NCI-H446 (cell line): ENCODE data around the gene IL4I1.

ENCODE experiments used
- DNase-seq, 2 experiments: peaks; one replicate each; lab custom pipeline; 2025; lab: John Stamatoyannopoulos, UW

Gene IL4I1

GRCh38 chr19:49895566-49896297 lies 955 bp downstream of the IL4I1 start:
- DNase-seq: no peak

- no peak for DNase-seq
Measured at GRCh38 chr19:49894879-49895565, 1.7 kb downstream of the IL4I1 start.

GRCh38 chr19:49894011-49894664 lies 2.5 kb downstream of the IL4I1 start:
- no peak for DNase-seq

DNA sequence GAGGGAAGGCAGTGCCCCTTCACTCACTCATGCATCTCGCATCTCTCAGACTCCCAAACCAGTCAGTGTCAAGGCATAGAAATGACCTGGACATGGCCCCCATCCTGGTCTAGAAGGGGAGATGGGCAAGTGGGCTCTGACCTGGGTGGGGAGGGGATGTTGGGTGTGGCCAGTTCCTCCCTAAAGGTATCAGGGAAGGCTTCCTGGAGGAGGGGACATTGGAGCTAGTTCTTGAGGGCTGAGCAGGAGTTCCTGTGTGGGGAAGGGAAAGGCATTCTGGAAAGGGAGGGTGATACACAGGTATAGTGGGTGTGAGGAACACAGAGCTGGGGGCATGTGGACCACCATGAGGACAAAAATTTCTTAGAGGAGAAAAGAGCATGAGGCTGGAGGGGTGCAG lies 4.0 kb downstream of the IL4I1 start:
- no peak for DNase-seq

DNA sequence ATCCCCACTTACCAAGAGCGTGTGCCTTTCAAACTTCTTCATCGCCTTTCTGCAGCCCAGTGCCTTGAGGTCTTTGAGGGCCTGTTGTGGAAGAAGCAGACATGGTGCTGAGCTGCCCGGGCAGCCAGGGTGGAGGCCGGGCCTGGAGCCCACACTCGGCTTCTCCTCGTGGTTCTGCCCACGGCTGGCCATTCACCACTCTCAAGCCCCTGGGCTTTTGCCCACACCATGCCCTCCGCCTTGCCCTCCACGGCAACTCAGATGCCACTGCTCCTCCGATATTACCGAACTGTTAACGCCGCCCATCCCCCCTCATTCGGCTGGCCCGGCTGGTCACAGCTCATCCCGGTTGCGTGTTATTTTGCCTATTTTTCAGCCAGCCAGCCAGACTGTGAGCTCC lies 5.3 kb downstream of the IL4I1 start:
- no peak for DNase-seq

- DNase-seq: no peak
Measured at GRCh38 chr19:49890349-49891311, 6.1 kb downstream of the IL4I1 start.

GRCh38 chr19:49889687-49890348 lies 6.9 kb downstream of the IL4I1 start:
- no peak for DNase-seq

DNA sequence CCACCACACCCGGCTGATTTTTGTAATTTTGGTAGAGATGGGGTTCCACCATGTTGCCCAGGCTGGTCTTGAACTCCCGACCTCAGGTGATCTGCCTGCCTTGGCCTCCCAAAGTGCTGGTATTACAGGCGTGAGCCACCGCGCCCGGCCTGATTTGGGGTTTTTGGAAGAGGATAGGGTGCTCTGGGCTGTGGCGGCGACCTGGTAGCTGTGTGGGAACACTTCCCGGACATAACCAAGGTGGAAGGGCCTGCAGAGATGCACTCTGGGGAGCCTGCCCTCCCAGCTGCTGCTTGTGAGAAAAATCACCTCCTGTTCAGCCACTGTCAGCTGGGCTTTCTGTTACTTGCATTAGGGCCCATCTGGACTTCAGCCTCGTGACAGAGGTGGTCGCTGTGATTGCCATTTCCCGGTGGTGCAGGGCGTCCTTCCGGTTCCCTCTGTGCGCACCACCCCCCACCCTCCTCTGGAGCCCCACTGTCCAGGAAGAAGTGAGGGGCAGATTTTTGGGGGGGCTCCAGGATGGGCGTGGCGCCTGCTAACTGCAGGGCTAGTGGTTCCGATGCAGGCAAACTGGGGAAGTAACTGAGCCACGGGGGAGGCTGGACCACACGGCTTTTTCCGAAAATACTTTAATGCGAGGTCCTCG lies 7.5 kb downstream of the IL4I1 start:
- DNase-seq: no peak

GRCh38 chr19:49888510-49888824 lies 8.2 kb downstream of the IL4I1 start:
- no peak for DNase-seq

- no peak for DNase-seq
Measured at GRCh38 chr19:49887665-49888509, 8.8 kb downstream of the IL4I1 start.

GRCh38 chr19:49887037-49887664 lies 9.5 kb downstream of the IL4I1 start:
- DNase-seq: no peak

GRCh38 chr19:49884760-49885159 lies 11.9 kb downstream of the IL4I1 start:
- no peak for DNase-seq

GRCh38 chr19:49884109-49884508 lies 12.6 kb downstream of the IL4I1 start:
- DNase-seq: no peak

- DNase-seq: no peak
Measured at GRCh38 chr19:49883094-49883493, 13.6 kb downstream of the IL4I1 start.

- no peak for DNase-seq
Measured at GRCh38 chr19:49882643-49883042, 14.0 kb downstream of the IL4I1 start.

DNA sequence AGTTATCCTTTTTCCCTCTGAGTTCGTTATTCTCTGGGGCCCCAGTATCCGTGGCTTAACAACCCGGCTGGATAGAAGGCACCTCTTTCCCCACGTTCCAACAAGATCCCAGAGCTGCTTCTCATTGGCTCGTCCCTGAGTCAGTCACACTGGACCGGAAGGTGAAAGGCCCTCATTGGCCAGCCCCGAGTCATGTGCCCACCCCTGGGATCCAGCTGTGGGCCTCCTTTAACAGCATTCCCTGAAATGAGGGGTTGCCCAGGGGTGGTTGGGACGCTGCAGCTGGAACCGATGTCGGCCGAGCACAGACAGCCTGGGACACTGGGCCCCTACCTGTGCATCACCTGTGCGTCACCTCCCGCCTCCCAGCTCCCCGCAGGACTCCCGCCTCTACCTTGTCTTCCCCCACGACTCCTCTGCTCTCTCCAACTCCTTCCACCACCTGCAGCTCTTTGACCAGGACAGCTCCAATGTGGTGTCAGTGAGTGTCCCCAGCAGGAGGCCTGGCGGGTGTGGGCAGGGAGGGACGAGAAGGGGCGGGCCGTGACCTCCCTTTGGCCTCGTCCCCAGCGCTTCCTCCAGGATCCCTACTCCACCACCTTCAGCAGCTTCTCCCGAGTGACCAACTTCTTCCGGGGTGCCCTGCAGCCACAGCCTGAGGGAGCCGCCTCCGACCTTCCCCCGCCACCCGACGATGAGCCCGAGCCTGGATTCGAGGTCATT lies 14.9 kb downstream of the IL4I1 start:
- DNase-seq: no peak

DNA sequence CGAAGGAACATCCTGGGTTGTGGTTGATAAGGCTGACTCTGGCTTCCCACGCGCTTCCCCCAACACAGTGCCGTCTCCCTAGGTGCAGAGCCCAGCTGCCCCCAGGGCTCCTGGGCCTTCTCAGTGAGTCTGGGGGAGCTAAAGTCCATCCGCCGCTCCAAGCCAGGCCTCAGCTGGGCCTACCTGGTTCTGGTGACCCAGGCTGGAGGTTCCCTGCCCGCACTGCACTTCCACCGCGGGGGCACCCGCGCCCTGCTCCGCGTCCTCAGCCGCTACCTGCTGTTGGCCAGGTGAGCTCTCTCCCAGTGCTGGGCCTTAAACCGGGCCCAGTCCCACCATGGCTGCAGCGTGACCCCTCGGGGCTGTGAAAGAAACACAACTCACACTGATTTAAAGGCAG lies 15.5 kb downstream of the IL4I1 start:
- DNase-seq: no peak

- DNase-seq: no peak
Measured at GRCh38 chr19:49880162-49880869, 16.4 kb downstream of the IL4I1 start.
